WTC11 (cell line): ENCODE measurements around the gene NDUFAF4.

Experiments
- ATF1 ChIP-seq: sonication (generic); formaldehyde crosslinking; IDR thresholded peaks from 2 replicates; pipeline ENCODE4 v1.8.1; 2023; ENCODE audit warnings: mild to moderate bottlenecking, moderate library complexity, missing genetic modification reagents
- ELF4 ChIP-seq: sonication (generic); formaldehyde crosslinking; IDR thresholded peaks from 2 replicates; pipeline ENCODE4 v1.8.1; 2022; ENCODE audit warnings: low read depth, mild to moderate bottlenecking, moderate library complexity, missing genetic modification reagents
- ESRRA ChIP-seq: sonication (generic); formaldehyde crosslinking; IDR thresholded peaks from 2 replicates; pipeline ENCODE4 v1.8.1; 2022; ENCODE audit warnings: mild to moderate bottlenecking, missing genetic modification reagents, borderline replicate concordance
- SMAD3 ChIP-seq: sonication (generic); formaldehyde crosslinking; IDR thresholded peaks from 2 replicates; pipeline ENCODE4 v1.8.0; 2022; ENCODE audit warnings: missing genetic modification reagents, mild to moderate bottlenecking, borderline replicate concordance
- SOX15 ChIP-seq: fragments of 250-450 bp; sonication (Bioruptor Pico); IDR thresholded peaks from 2 replicates; pipeline ENCODE4 v1.9.0; 2021; ENCODE audit warnings: mild to moderate bottlenecking
- TEAD4 ChIP-seq: sonication (generic); formaldehyde crosslinking; IDR thresholded peaks from 2 replicates; pipeline ENCODE4 v1.8.0; 2022; ENCODE audit warnings: mild to moderate bottlenecking, missing genetic modification reagents
- ZNF671 ChIP-seq: fragments of 250-450 bp; sonication (Bioruptor Pico); IDR thresholded peaks from 2 replicates; pipeline ENCODE4 v1.8.0; 2021; ENCODE audit warnings: mild to moderate bottlenecking
- TF ChIP-seq, protein P1 (sequence below): fragments of 200-600 bp; IDR thresholded peaks from 2 replicates; pipeline ENCODE4 v1.8.0; 2022; ENCODE audit warnings: antibody characterized with exemption
- TF ChIP-seq, protein P2 (sequence below): sonication (generic); formaldehyde crosslinking; IDR thresholded peaks from 2 replicates; pipeline ENCODE4 v1.8.1; 2023; ENCODE audit warnings: mild to moderate bottlenecking, missing genetic modification reagents, moderate library complexity
- TF ChIP-seq, protein P3 (sequence below): sonication (generic); formaldehyde crosslinking; IDR thresholded peaks from 2 replicates; pipeline ENCODE4 v1.8.0; 2022; ENCODE audit warnings: mild to moderate bottlenecking, missing genetic modification reagents
- TF ChIP-seq, protein P4 (sequence below): sonication (generic); formaldehyde crosslinking; IDR thresholded peaks from 2 replicates; pipeline ENCODE4 v1.8.1; 2023; ENCODE audit warnings: mild to moderate bottlenecking, missing genetic modification reagents, borderline replicate concordance

DNA sequence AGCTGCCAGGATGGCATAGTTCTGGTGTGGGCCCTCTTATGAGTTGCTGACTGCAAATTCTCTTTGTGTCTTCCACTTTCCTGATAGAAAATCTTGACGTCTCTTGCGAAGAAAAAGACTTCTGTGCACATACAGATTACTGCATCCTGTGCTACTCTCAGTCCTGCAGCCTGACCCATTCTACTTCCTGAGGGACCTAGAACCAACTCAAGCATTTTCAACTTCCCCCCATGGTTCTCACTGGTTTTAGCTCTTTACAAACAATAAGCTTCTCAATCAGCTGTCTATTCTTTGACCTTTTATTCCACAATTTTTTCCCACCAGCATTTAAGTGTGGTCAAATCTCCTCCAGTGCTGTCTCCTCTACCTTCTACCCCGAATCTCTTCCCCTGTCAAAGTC, 13.5 kb upstream of the NDUFAF4 start:
- TF ChIP-seq, protein P1, sequence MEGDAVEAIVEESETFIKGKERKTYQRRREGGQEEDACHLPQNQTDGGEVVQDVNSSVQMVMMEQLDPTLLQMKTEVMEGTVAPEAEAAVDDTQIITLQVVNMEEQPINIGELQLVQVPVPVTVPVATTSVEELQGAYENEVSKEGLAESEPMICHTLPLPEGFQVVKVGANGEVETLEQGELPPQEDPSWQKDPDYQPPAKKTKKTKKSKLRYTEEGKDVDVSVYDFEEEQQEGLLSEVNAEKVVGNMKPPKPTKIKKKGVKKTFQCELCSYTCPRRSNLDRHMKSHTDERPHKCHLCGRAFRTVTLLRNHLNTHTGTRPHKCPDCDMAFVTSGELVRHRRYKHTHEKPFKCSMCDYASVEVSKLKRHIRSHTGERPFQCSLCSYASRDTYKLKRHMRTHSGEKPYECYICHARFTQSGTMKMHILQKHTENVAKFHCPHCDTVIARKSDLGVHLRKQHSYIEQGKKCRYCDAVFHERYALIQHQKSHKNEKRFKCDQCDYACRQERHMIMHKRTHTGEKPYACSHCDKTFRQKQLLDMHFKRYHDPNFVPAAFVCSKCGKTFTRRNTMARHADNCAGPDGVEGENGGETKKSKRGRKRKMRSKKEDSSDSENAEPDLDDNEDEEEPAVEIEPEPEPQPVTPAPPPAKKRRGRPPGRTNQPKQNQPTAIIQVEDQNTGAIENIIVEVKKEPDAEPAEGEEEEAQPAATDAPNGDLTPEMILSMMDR = no peak
- TF ChIP-seq ESRRA (CRISPR knock-in tag) (no peak), ELF4 (CRISPR knock-in tag) (no peak), SMAD3 (CRISPR knock-in tag) (no peak), TEAD4 (CRISPR knock-in tag) (no peak), ATF1 (CRISPR knock-in tag) (no peak), ZNF671 (no peak), SOX15 (CRISPR knock-in tag) (no peak)
- TF ChIP-seq, protein P2, sequence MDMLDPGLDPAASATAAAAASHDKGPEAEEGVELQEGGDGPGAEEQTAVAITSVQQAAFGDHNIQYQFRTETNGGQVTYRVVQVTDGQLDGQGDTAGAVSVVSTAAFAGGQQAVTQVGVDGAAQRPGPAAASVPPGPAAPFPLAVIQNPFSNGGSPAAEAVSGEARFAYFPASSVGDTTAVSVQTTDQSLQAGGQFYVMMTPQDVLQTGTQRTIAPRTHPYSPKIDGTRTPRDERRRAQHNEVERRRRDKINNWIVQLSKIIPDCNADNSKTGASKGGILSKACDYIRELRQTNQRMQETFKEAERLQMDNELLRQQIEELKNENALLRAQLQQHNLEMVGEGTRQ (CRISPR knock-in tag) = no peak
- TF ChIP-seq, protein P3, sequence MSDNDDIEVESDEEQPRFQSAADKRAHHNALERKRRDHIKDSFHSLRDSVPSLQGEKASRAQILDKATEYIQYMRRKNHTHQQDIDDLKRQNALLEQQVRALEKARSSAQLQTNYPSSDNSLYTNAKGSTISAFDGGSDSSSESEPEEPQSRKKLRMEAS (CRISPR knock-in tag) = no peak
- TF ChIP-seq, protein P4, sequence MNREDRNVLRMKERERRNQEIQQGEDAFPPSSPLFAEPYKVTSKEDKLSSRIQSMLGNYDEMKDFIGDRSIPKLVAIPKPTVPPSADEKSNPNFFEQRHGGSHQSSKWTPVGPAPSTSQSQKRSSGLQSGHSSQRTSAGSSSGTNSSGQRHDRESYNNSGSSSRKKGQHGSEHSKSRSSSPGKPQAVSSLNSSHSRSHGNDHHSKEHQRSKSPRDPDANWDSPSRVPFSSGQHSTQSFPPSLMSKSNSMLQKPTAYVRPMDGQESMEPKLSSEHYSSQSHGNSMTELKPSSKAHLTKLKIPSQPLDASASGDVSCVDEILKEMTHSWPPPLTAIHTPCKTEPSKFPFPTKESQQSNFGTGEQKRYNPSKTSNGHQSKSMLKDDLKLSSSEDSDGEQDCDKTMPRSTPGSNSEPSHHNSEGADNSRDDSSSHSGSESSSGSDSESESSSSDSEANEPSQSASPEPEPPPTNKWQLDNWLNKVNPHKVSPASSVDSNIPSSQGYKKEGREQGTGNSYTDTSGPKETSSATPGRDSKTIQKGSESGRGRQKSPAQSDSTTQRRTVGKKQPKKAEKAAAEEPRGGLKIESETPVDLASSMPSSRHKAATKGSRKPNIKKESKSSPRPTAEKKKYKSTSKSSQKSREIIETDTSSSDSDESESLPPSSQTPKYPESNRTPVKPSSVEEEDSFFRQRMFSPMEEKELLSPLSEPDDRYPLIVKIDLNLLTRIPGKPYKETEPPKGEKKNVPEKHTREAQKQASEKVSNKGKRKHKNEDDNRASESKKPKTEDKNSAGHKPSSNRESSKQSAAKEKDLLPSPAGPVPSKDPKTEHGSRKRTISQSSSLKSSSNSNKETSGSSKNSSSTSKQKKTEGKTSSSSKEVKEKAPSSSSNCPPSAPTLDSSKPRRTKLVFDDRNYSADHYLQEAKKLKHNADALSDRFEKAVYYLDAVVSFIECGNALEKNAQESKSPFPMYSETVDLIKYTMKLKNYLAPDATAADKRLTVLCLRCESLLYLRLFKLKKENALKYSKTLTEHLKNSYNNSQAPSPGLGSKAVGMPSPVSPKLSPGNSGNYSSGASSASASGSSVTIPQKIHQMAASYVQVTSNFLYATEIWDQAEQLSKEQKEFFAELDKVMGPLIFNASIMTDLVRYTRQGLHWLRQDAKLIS = no peak
